ENCODE results near the gene CDKAL1.

Gene CDKAL1

GRCh38 chr6:20684474-20684873, 150.2 kb downstream of the CDKAL1 start:
- DNase-seq: no peak

DNA sequence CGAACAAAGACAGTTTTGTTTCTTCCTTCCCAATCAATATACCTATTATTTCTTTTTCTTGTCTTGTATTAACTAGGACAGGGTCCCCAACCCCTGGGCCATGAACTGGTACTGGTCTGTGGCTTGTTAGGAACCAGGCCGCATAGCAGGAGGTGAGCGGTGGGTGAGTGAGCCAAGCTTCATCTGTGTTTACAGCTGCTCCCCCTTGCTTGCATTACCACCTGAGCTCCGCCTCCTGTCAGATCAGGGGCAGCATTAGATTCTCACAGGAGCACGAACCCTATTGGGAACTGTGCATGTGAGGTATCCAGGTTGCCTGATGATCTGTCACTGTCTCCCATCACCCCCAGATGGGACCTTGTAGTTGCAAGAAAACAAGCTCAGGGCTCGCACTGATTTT, 151.9 kb downstream of the CDKAL1 start:
- DNase-seq: no peak

GRCh38 chr6:20687494-20687893, 153.2 kb downstream of the CDKAL1 start:
- DNase-seq: no peak

- DNase-seq: peak; percentile 66
Measured at GRCh38 chr6:20688710-20689500, 154.6 kb downstream of the CDKAL1 start.

DNA sequence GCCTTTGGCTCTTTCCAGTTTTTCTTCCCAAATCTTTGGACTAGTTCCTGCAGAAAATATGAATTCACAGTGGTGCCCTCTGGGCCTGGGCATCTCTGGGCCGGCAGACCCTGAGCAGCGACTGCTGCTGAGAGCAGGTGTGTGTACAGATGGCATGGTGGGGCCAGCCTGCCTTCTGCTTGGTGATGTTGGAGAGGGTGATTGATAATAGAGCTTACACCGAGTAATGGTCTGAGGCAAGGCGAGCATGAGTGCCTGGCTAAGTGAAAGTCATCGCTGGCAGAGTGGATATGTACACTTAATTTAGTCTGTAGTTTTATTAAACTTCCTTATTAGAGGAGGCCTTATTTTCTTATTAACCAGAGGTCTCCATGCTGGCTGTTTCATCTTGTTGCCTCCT, 156.9 kb downstream of the CDKAL1 start:
- DNase-seq: no peak

DNA sequence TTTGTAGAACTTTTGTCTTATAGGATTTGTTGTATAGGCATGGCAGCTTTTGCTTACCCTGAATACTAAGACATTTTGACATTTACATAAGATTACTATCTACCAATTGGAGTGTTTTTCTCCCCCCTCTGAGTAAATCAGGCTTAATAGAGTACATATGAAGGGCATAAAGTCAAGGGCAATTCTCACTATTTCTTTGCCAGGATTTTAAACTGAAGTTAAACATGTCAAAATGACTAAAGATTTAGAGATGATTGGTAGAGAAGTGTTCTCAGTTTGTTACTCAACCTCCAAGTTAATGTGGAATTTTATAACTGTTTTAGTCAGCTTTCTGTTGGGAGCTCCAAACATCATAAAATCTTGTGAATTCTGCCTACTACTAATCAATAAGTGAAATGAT, 157.8 kb downstream of the CDKAL1 start:
- peak; percentile 56 for DNase-seq

DNA sequence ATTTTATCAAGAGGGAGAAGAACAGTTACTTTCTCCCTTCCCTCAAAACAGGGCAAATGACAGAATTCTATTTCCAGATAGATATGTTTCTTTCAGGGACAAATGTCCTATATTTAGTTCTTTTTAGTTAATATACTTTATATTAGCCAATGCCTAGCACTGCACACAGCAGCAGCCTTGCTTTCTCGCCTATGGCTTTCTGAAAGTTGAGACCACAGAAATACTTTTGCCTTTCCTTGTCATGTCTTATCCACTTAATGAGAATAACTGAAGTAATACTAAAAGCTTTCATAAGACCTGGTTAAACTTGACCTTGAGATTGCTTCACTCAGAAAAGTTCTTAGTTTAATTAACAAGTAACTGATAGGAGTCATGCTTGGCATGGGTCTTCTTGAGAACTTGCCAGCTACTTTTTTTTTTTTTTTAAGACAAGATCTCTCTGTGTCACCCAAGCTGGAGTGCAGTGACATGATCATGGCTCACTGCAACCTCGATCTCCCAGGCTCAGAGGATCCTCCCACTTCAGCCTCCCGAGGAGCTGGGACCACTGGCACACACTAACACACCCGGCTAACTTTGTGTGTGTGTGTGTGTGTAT, 159.3 kb downstream of the CDKAL1 start:
- DNase-seq: peak; percentile 61

- peak; percentile 92 for DNase-seq
Measured at GRCh38 chr6:20696676-20697075, 162.4 kb downstream of the CDKAL1 start.

DNA sequence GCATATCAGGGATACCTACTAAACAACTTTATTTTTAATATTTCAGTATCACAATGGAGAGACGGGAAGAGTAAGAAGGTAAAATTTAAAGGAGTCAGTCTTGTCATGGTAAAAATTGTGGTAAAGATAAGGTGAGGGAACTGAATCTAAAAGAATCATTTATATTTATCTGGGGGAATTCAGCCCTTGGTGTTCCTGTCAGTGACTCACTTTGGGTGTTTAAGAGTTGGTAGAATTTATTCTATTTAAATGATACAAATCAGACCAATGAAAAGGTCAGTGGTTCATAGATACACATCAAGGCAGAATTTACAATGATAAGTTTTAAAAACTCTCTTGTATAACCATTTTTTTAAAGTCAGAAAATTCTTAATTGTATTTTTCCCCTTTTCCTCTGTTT, 164.4 kb downstream of the CDKAL1 start:
- DNase-seq: no peak

DNA sequence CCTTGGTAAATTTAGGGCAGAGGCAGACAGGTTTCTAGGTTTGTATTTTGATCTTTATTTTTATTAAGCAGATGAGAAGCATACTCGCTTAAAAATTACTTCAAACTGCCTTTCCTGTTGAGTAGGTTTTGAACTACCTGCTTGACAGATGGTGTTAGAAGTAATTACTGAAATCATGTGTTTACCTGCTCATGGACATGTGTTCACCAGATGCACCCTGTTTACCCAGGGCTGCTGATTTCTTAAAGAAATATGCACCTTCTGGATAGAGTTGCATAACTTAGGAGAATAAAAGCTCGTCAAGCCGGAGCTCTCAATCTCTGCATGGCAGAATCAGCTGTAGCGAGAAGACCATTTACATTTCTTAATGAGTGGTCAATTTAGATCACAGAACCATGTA, 165.1 kb downstream of the CDKAL1 start:
- DNase-seq: no peak

- DNase-seq: no peak
Measured at GRCh38 chr6:20700375-20700774, 166.1 kb downstream of the CDKAL1 start.

DNA sequence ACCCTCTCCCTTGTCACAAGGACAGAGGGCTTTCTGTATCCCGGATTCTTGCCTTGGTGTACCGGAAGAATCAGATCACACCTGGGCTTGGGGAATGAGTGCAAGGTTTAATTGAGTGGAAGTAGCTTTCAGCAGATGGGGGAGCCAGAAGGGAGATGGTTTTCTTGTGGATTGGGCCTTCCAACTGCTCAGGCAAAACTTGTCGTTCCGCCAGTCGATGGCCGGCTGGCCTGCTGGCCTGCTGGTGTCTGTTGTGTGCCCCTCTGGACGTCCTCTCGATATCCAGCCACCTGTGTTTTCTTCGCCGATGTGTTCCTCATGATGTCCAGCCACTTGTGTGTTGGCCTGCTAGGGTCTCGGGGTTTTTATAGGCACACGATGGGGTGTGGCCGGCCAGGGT, 168.1 kb downstream of the CDKAL1 start:
- DNase-seq: no peak

- DNase-seq: no peak
Measured at GRCh38 chr6:20703049-20703448, 168.8 kb downstream of the CDKAL1 start.

GRCh38 chr6:20704325-20705025, 170.2 kb downstream of the CDKAL1 start:
- DNase-seq: no peak

GRCh38 chr6:20705741-20706140, 171.5 kb downstream of the CDKAL1 start:
- DNase-seq: no peak

- peak; percentile 37 for DNase-seq
Measured at GRCh38 chr6:20706238-20706938, 172.1 kb downstream of the CDKAL1 start.

DNA sequence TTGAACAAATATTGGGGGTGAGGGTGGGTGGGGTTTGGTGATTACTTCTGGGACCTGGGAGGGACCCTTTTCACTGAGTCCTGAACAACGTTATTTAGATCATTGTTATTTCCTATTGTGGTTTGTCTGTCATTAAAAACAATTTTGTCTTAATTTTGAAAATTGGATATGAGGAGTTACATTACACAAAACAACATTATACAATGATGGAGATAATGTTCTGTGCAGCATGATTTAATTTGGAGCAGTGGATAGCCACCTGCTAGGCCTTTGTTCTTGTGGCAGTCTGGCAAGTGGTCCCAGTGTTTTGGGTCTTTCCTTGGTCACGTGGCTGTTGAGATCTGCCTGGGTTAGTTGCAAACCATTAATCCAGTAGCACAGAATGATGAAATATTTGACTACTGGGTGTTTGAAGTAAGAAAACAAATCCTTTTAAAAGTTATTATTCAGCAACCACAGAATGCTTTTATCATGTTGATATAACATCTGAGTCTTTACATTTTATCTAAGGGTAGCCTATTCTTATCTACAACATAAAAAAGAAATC, 172.8 kb downstream of the CDKAL1 start:
- no peak for DNase-seq

DNA sequence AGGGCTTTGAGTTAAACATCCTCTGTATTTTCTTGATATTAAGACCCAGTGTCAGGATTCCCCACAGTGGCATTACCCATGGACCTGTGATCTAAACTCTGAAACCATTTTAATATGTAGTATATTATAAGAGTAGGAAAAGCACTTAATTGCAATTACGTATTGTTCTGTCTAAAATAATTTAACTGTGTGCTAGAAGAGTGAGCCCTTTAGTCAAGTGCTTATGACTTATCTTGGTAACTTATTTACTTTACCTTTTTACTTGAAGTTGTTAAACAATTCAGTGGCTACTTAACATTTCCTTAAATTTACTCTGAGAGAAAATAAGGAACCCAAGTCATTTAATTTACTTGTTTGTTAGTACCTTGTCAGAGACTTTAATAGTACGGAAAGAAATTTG, 173.6 kb downstream of the CDKAL1 start:
- DNase-seq: no peak

DNA sequence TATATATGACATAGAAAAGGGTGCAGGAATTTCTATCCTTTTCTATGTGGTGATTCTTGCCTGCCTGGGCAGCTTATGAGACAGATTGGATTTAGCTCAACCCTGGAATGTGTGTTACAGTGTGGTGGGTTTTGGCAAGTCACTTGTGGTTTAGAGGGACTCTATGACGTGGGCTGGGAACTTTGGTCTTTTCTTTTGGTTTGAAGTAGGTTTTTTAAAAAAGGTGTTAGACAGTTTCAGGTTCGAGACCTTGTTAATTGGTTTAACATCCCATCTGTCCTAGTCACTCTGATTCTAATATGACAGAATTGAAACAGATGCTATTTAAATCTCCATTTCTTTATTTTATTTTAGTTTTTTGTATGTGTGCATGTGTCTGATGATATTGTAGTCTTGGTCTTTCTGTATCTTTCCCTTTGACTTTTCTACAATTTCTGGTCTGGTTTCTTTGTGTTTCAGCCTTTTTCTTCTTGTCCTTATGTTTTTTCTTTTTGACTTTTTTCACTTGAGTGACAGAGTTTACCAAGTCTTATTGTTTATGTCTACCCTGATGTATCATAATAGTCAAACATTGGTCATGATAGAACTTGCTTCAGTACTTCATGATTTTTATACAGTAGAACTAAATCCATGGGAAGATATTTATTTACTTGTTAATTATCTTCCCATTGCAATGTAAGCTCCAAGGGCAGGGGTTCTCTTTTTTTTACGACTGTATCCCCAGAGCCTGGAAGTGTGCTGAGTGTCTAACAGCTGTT, 174.3 kb downstream of the CDKAL1 start:
- DNase-seq: peak; percentile 22

GRCh38 chr6:20709451-20709850, 175.2 kb downstream of the CDKAL1 start:
- DNase-seq: no peak

GRCh38 chr6:20710341-20710740, 176.1 kb downstream of the CDKAL1 start:
- DNase-seq: no peak

DNA sequence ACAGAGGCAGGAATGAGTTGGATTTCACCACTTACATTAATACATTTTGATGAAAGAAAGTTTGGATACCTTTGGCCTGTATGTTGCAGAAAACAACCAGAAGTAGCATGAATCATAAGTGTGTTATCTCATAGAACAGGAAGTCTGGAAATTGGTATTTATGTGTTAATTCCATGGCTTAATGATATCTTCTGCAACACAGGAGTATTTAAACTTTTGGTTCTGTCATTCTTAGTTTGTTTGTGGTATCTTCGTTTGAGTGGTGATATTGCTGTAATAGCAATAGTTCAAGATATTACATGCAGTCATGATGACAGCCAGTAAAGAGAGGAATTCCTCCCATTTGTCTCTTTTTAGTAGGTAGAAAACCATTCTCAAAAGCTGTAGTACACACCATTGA, 177.3 kb downstream of the CDKAL1 start:
- DNase-seq: peak; percentile 40

Measured in fibroblast of skin of right quadriceps (primary cell).